H9 (cell line): ENCODE results near the gene SNX22. TPM values are rescaled to one million over a fixed set of nuclear protein-coding genes. Genes with fewer than 3 reads are reported as not detected.
A peak's percentile ranks its signal among the peaks of the same experiment; 100 is the strongest.

Experiments used
- DNase-seq: peaks from one replicate; pipeline ENCODE4 v3.0.0-alpha.2; 2017
- H2AFZ ChIP-seq: one replicate; pipeline ENCODE4 v1.6.1; 2013; ENCODE audit warnings: mild to moderate bottlenecking, low read length, control low read depth, moderate library complexity
- H2AK5ac ChIP-seq: 2 replicates; pipeline ENCODE4 v1.6.1; 2013; ENCODE audit warnings: low read length, control low read depth, mixed read lengths; ENCODE audit not compliant: insufficient read length
- H2BK120ac ChIP-seq: one replicate; pipeline ENCODE4 v1.6.1; 2013; ENCODE audit warnings: low read depth, mild to moderate bottlenecking, low read length, control low read depth, inconsistent platforms; ENCODE audit not compliant: poor library complexity, severe bottlenecking
- H2BK12ac ChIP-seq: 2 replicates; pipeline ENCODE4 v1.6.1; 2013; ENCODE audit warnings: low read length, control low read depth, mixed read lengths, low read depth; ENCODE audit not compliant: insufficient read length
- H2BK15ac ChIP-seq: 2 replicates; pipeline ENCODE4 v1.6.1; 2013; ENCODE audit warnings: low read depth, low read length, control low read depth
- H2BK20ac ChIP-seq: one replicate; pipeline ENCODE4 v1.6.1; 2013; ENCODE audit warnings: low read depth, mild to moderate bottlenecking, low read length, control low read depth, inconsistent platforms; ENCODE audit not compliant: poor library complexity, severe bottlenecking
- H2BK5ac ChIP-seq: 2 replicates; pipeline ENCODE4 v1.6.1; 2013; ENCODE audit warnings: low read length, control low read depth, mixed read lengths; ENCODE audit not compliant: insufficient read length
- H3K14ac ChIP-seq: 2 replicates; pipeline ENCODE4 v1.6.1; 2013; ENCODE audit warnings: low read length, control low read depth; ENCODE audit not compliant: insufficient read depth
- H3K18ac ChIP-seq: 2 replicates; pipeline ENCODE4 v1.6.1; 2013; ENCODE audit warnings: low read depth, mild to moderate bottlenecking, mixed read lengths, low read length, control low read depth; ENCODE audit not compliant: insufficient read length
- H3K23ac ChIP-seq: 2 replicates; pipeline ENCODE4 v1.6.1; 2013; ENCODE audit warnings: low read length, control low read depth, mixed read lengths, low read depth; ENCODE audit not compliant: insufficient read length
- H3K23me2 ChIP-seq: 2 replicates; pipeline ENCODE4 v1.6.1; 2013; ENCODE audit warnings: low read depth, mild to moderate bottlenecking, mixed read lengths, low read length, control low read depth; ENCODE audit not compliant: insufficient read length, poor library complexity, severe bottlenecking
- H3K27ac ChIP-seq: 2 replicates; pipeline ENCODE4 v1.5.1; 2013; ENCODE audit warnings: low read length, control low read depth, mixed read lengths, low read depth; ENCODE audit not compliant: insufficient read length
- H3K27me3 ChIP-seq: 2 replicates; pipeline ENCODE4 v1.6.1; 2013; ENCODE audit warnings: low read length, control low read depth, inconsistent platforms; ENCODE audit not compliant: insufficient read depth
- H3K4ac ChIP-seq: 2 replicates; pipeline ENCODE4 v1.6.1; 2013; ENCODE audit warnings: low read depth, mild to moderate bottlenecking, control low read depth, inconsistent platforms, low read length, moderate library complexity
- H3K4me1 ChIP-seq: 2 replicates; pipeline ENCODE4 v1.6.1; 2013; ENCODE audit warnings: low read length, control low read depth, inconsistent platforms; ENCODE audit not compliant: insufficient read depth
- H3K4me2 ChIP-seq: 2 replicates; pipeline ENCODE4 v1.6.1; 2013; ENCODE audit warnings: low read length, control low read depth, mixed read lengths; ENCODE audit not compliant: insufficient read length, insufficient read depth
- H3K56ac ChIP-seq: 2 replicates; pipeline ENCODE4 v1.6.1; 2013; ENCODE audit warnings: low read depth, mild to moderate bottlenecking, mixed read lengths, low read length, control low read depth; ENCODE audit not compliant: insufficient read length
- H3K79me1 ChIP-seq: 2 replicates; pipeline ENCODE4 v1.6.1; 2013; ENCODE audit warnings: low read depth, mild to moderate bottlenecking, moderate library complexity, low read length, control low read depth, inconsistent platforms; ENCODE audit not compliant: insufficient read depth, poor library complexity, severe bottlenecking
- H3K79me2 ChIP-seq: 2 replicates; pipeline ENCODE4 v1.6.1; 2013; ENCODE audit warnings: low read length, control low read depth, inconsistent platforms; ENCODE audit not compliant: insufficient read depth
- H3K9ac ChIP-seq: 2 replicates; pipeline ENCODE4 v1.6.1; 2013; ENCODE audit warnings: low read length, control low read depth, mixed read lengths; ENCODE audit not compliant: insufficient read length; ENCODE audit errors: extremely low read depth
- H3K9me3 ChIP-seq: one replicate; pipeline ENCODE4 v1.6.1; 2013; ENCODE audit warnings: low read depth, low read length, inconsistent platforms; ENCODE audit not compliant: control insufficient read depth
- H3T11ph ChIP-seq: one replicate; pipeline ENCODE4 v1.6.1; 2013; ENCODE audit warnings: mild to moderate bottlenecking, low read length, control low read depth, inconsistent platforms
- H4K20me1 ChIP-seq: one replicate; pipeline ENCODE4 v1.6.1; 2013; ENCODE audit not compliant: control insufficient read depth, insufficient read length, insufficient read depth
- H4K5ac ChIP-seq: 2 replicates; pipeline ENCODE4 v1.6.1; 2013; ENCODE audit warnings: low read depth, mild to moderate bottlenecking, mixed read lengths, low read length, control low read depth; ENCODE audit not compliant: insufficient read length
- H4K8ac ChIP-seq: replicated peaks from 2 replicates; pipeline ENCODE4 v1.6.1; 2013; ENCODE audit warnings: low read length, control low read depth, mixed read lengths, low read depth; ENCODE audit not compliant: insufficient read length
- H4K91ac ChIP-seq: 2 replicates; pipeline ENCODE4 v1.6.1; 2013; ENCODE audit warnings: low read depth, mild to moderate bottlenecking, moderate library complexity, mixed read lengths, low read length, control low read depth; ENCODE audit not compliant: insufficient read length
- H3K27ac Mint-ChIP-seq, 3 experiments: 2 replicates in 2 of 3; 3 replicates in 1 of 3; pipeline ENCODE4 v1.8.0; 2020 to 2021; ENCODE audit warnings: mixed read lengths in 3 of 3, mild to moderate bottlenecking in 1 of 3, moderate library complexity in 1 of 3
- H3K27me3 Mint-ChIP-seq: 2 replicates; pipeline ENCODE4 v1.8.0; 2021; ENCODE audit warnings: low read depth, mild to moderate bottlenecking, moderate library complexity, mixed read lengths
- H3K36me3 Mint-ChIP-seq, 3 experiments: 2 replicates in 2 of 3; 3 replicates in 1 of 3; pipeline ENCODE4 v1.8.0; 2020 to 2021; ENCODE audit warnings: low read depth in 3 of 3, mixed read lengths in 3 of 3; ENCODE audit not compliant: insufficient read depth in 1 of 3
- H3K4me1 Mint-ChIP-seq, 2 experiments: 2 replicates each; pipeline ENCODE4 v1.8.0; 2020; ENCODE audit warnings: mixed read lengths in 2 of 2
- H3K4me3 Mint-ChIP-seq, 2 experiments: 2 replicates in 1 of 2; 3 replicates in 1 of 2; pipeline ENCODE4 v1.8.0; 2020 to 2021; ENCODE audit warnings: mild to moderate bottlenecking in 2 of 2, mixed read lengths in 2 of 2, moderate library complexity in 1 of 2
- H3K9me3 Mint-ChIP-seq, 2 experiments: 2 replicates in 1 of 2; 3 replicates in 1 of 2; pipeline ENCODE4 v1.8.0; 2020; ENCODE audit warnings: mild to moderate bottlenecking in 2 of 2, mixed read lengths in 2 of 2, moderate library complexity in 1 of 2
- CTCF ChIP-seq: fragments of 200-600 bp; sonication (generic); conservative IDR thresholded peaks from 3 replicates; pipeline ENCODE4 v1.8.0; 2021; ENCODE audit warnings: antibody characterized with exemption, mild to moderate bottlenecking
- WGBS: extraction: QIAGEN DNeasy Blood & Tissue Kit; methylation state at CpG from one replicate; pipeline ENCODE4 v1.1.7; 2013; ENCODE audit warnings: missing lambda C conversion rate, low lambda C conversion rate, mixed read lengths; ENCODE audit not compliant: insufficient read length; ENCODE audit errors: extremely low coverage; 5-methylcytosine and 5-hydroxymethylcytosine counted together
- total RNA-seq: library from RNA; stranded (reverse); gene quantifications from 2 replicates; pipeline ENCODE4 v1.2.1, GENCODE V29; 2021

SNX22 gene
- total RNA-seq, 1 experiment from 2014 or later, result 4.8 TPM

GRCh38 chr15:64158363-64159134 lies 7.0 kb downstream of the SNX22 start:
- no peaks in the 10 kb centered on the region; the same call in 1 of the 2 replicates for H3K79me2 ChIP-seq
- H4K8ac ChIP-seq, result no peak overlapping the region
- H4K20me1 ChIP-seq, result no peaks in the 10 kb centered on the region
- H2BK120ac ChIP-seq, result no peak overlapping the region
- DNase-seq, result no peak
- H3K4ac ChIP-seq, result no peak overlapping the region
- no peak overlapping the region for H4K91ac ChIP-seq
- no CpG with 5 or more reads among the region's 11 CpGs for WGBS
- H3K9me3 ChIP-seq, result no peaks in the 10 kb centered on the region
- no peak for TF ChIP-seq CTCF
- H2BK15ac ChIP-seq, result no peak overlapping the region
- no peak overlapping the region for H3K56ac ChIP-seq
- no peak overlapping the region for H2AFZ ChIP-seq
- Mint-ChIP-seq H3K27ac (peak overlapping the region in 1 of 3 experiments; percentile 3; a peak in 3 of 7 replicates), H3K27me3 (peaks cover 2% of the 10 kb centered on the region; the same call in 1 of the 2 replicates), H3K4me1 (peaks cover 12 to 13% of the 10 kb centered on the region in 2 experiments), H3K9me3 (no peaks in the 10 kb centered on the region; a peak in 1 of 5 replicates), H3K36me3 (peaks cover 41 to 69% (median 56%) of the 10 kb centered on the region in 3 experiments; a peak in 6 of 7 replicates), H3K4me3 (no peak overlapping the region)
- H3K4me2 ChIP-seq, result no peak overlapping the region
- H3K18ac ChIP-seq, result no peak overlapping the region
- no peak overlapping the region for H4K5ac ChIP-seq
- no peak overlapping the region for H2BK5ac ChIP-seq
- no peak overlapping the region for H3K9ac ChIP-seq
- H2BK12ac ChIP-seq, result no peak overlapping the region
- H3K23me2 ChIP-seq, result no peaks in the 10 kb centered on the region
- H3K79me1 ChIP-seq, result no peaks in the 10 kb centered on the region
- H3K23ac ChIP-seq, result no peak overlapping the region
- H3K4me1 ChIP-seq, result no peaks in the 10 kb centered on the region
- H3K27me3 ChIP-seq, result no peaks in the 10 kb centered on the region
- H3K14ac ChIP-seq, result no peak overlapping the region
- no peak overlapping the region for H2BK20ac ChIP-seq
- H2AK5ac ChIP-seq, result no peak overlapping the region
- no peak overlapping the region for H3K27ac ChIP-seq
- no peak overlapping the region for H3T11ph ChIP-seq
